ENCODE data around the gene DDX10.

DDX10 gene

GRCh38 chr11:108664730-108665525 lies at the start of gene DDX10:
DDX10 (plus strand) TSS chr11:108665069; CDS start chr11:108665154, 85 bp downstream.
- no peak for TF ChIP-seq CTCF (IDR thresholded peaks at IDR 0.05)
- H3K4me1 ChIP-seq (ENCODE audit: control insufficient read depth in 1 of 2, insufficient read depth in 1 of 2, low read depth in 1 of 2, low read length in 1 of 2): peaks cover 12% of the 10 kb centered on the region in 2 experiments
- H3K9me3 ChIP-seq: no peaks in the 10 kb centered on the region
- H3K36me3 ChIP-seq: no peaks in the 10 kb centered on the region
- peaks cover 2% of the 10 kb centered on the region for H3K27me3 ChIP-seq
- peak within 1 kb of the TSS; percentile 72 to 78 for H3K4me3 ChIP-seq (ENCODE audit: low read depth in 1 of 2, low read length in 1 of 2)
- H3K27ac ChIP-seq: peak within 1 kb of the TSS; percentile 62

DNA sequence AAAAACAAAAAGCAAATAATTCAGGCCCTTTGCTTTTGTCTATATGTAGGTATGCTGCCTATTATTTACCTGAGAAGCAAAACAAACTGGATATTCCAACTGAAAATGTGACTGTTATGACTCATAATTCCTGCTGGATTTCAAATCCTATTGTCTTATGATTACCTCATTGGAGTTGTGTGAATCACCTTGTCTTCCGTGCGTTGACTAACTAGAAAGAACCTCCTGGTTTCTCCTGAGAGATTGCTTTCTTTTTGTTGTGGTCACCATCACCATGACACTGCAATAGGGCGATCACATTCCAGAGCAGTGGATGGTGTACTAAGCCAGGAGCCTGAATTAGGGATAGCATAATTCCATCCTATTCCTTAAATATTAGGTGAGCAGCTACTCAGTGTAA lies 48.3 kb upstream of the DDX10 start:
- Histone ChIP-seq H3K27ac (no peak overlapping the region), H3K27me3 (peaks cover 14% of the 10 kb centered on the region), H3K36me3 (no peaks in the 10 kb centered on the region), H3K4me3 (ENCODE audit: low read depth in 1 of 2, low read length in 1 of 2) (no peak overlapping the region), H3K4me1 (ENCODE audit: control insufficient read depth in 1 of 2, insufficient read depth in 1 of 2, low read depth in 1 of 2, low read length in 1 of 2) (no peaks in the 10 kb centered on the region), H3K9me3 (no peaks in the 10 kb centered on the region)
- no peak for TF ChIP-seq CTCF (IDR thresholded peaks at IDR 0.05)

DNA sequence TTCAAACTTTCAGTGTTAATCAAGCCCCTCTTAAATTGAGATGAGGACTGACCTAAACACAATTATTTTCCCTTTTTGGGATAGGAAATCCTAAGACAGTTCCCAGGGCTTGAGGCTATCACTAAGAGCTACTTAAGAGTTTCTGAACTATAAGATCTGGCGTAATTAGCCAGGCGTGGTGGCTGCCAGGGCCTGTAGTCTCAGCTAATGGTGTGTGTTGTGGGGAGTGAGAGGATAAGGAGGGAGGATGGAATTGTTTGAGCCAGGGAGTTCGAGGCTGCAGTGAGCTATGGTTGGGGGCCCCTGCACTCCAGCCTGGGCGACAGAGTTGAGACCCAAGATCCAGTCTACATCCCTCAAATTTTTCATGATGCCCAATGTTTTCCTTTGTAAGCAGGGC lies 47.8 kb upstream of the DDX10 start:
- Histone ChIP-seq H3K27ac (no peak overlapping the region), H3K27me3 (peaks cover 14% of the 10 kb centered on the region), H3K4me3 (ENCODE audit: low read depth in 1 of 2, low read length in 1 of 2) (no peak overlapping the region), H3K36me3 (no peaks in the 10 kb centered on the region), H3K9me3 (no peaks in the 10 kb centered on the region), H3K4me1 (ENCODE audit: control insufficient read depth in 1 of 2, insufficient read depth in 1 of 2, low read depth in 1 of 2, low read length in 1 of 2) (no peaks in the 10 kb centered on the region)
- TF ChIP-seq CTCF (IDR thresholded peaks at IDR 0.05): no peak

DNA sequence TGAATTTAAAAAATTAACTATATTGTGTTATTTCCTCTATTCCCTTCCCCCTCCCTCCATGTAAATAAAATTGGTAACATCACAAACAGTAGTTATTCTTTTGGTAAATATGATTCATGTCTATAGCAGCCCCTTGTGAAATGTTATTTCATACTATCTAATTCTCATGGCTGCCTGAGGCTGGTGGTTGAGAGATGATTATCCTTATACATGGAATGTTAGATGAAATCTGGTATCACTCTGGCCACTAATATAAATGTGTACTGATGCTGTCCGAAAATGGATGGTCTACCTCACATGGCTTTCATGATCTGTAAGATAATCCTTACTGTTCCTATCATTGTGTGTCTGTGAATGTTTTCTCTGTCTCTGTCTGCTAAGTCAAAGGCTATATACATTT lies 46.3 kb upstream of the DDX10 start:
- Histone ChIP-seq H3K9me3 (no peaks in the 10 kb centered on the region), H3K27me3 (peaks cover 14% of the 10 kb centered on the region), H3K4me3 (ENCODE audit: low read depth in 1 of 2, low read length in 1 of 2) (no peak overlapping the region), H3K27ac (no peak overlapping the region), H3K36me3 (no peaks in the 10 kb centered on the region), H3K4me1 (ENCODE audit: control insufficient read depth in 1 of 2, insufficient read depth in 1 of 2, low read depth in 1 of 2, low read length in 1 of 2) (no peaks in the 10 kb centered on the region)
- no peak for TF ChIP-seq CTCF (IDR thresholded peaks at IDR 0.05)

GRCh38 chr11:108620958-108621772 lies 43.7 kb upstream of the DDX10 start:
- Histone ChIP-seq H3K9me3 (no peaks in the 10 kb centered on the region), H3K4me3 (ENCODE audit: low read depth in 1 of 2, low read length in 1 of 2) (no peak overlapping the region), H3K36me3 (no peaks in the 10 kb centered on the region), H3K27me3 (peaks cover 14% of the 10 kb centered on the region), H3K27ac (no peak overlapping the region), H3K4me1 (ENCODE audit: control insufficient read depth in 1 of 2, insufficient read depth in 1 of 2, low read depth in 1 of 2, low read length in 1 of 2) (no peaks in the 10 kb centered on the region)
- no peak for TF ChIP-seq CTCF (IDR thresholded peaks at IDR 0.05)
